H9 (cell line): Measurements from ENCODE around the gene FRY. TPM values are rescaled to one million over a fixed set of nuclear protein-coding genes. Genes with fewer than 3 reads are reported as not detected.

Experiments used
- DNase-seq: peaks from one replicate; pipeline ENCODE4 v3.0.0-alpha.2; 2017
- H2AFZ ChIP-seq: one replicate; pipeline ENCODE4 v1.6.1; 2013; ENCODE audit warnings: mild to moderate bottlenecking, low read length, control low read depth, moderate library complexity
- H2AK5ac ChIP-seq: 2 replicates; pipeline ENCODE4 v1.6.1; 2013; ENCODE audit warnings: low read length, control low read depth, mixed read lengths; ENCODE audit not compliant: insufficient read length
- H2BK120ac ChIP-seq: one replicate; pipeline ENCODE4 v1.6.1; 2013; ENCODE audit warnings: low read depth, mild to moderate bottlenecking, low read length, control low read depth, inconsistent platforms; ENCODE audit not compliant: poor library complexity, severe bottlenecking
- H2BK12ac ChIP-seq: 2 replicates; pipeline ENCODE4 v1.6.1; 2013; ENCODE audit warnings: low read length, control low read depth, mixed read lengths, low read depth; ENCODE audit not compliant: insufficient read length
- H2BK15ac ChIP-seq: 2 replicates; pipeline ENCODE4 v1.6.1; 2013; ENCODE audit warnings: low read depth, low read length, control low read depth
- H2BK20ac ChIP-seq: one replicate; pipeline ENCODE4 v1.6.1; 2013; ENCODE audit warnings: low read depth, mild to moderate bottlenecking, low read length, control low read depth, inconsistent platforms; ENCODE audit not compliant: poor library complexity, severe bottlenecking
- H2BK5ac ChIP-seq: 2 replicates; pipeline ENCODE4 v1.6.1; 2013; ENCODE audit warnings: low read length, control low read depth, mixed read lengths; ENCODE audit not compliant: insufficient read length
- H3K14ac ChIP-seq: 2 replicates; pipeline ENCODE4 v1.6.1; 2013; ENCODE audit warnings: low read length, control low read depth; ENCODE audit not compliant: insufficient read depth
- H3K18ac ChIP-seq: 2 replicates; pipeline ENCODE4 v1.6.1; 2013; ENCODE audit warnings: low read depth, mild to moderate bottlenecking, mixed read lengths, low read length, control low read depth; ENCODE audit not compliant: insufficient read length
- H3K23ac ChIP-seq: 2 replicates; pipeline ENCODE4 v1.6.1; 2013; ENCODE audit warnings: low read length, control low read depth, mixed read lengths, low read depth; ENCODE audit not compliant: insufficient read length
- H3K23me2 ChIP-seq: 2 replicates; pipeline ENCODE4 v1.6.1; 2013; ENCODE audit warnings: low read depth, mild to moderate bottlenecking, mixed read lengths, low read length, control low read depth; ENCODE audit not compliant: insufficient read length, poor library complexity, severe bottlenecking
- H3K27ac ChIP-seq: 2 replicates; pipeline ENCODE4 v1.5.1; 2013; ENCODE audit warnings: low read length, control low read depth, mixed read lengths, low read depth; ENCODE audit not compliant: insufficient read length
- H3K27me3 ChIP-seq: 2 replicates; pipeline ENCODE4 v1.6.1; 2013; ENCODE audit warnings: low read length, control low read depth, inconsistent platforms; ENCODE audit not compliant: insufficient read depth
- H3K4ac ChIP-seq: 2 replicates; pipeline ENCODE4 v1.6.1; 2013; ENCODE audit warnings: low read depth, mild to moderate bottlenecking, control low read depth, inconsistent platforms, low read length, moderate library complexity
- H3K4me1 ChIP-seq: 2 replicates; pipeline ENCODE4 v1.6.1; 2013; ENCODE audit warnings: low read length, control low read depth, inconsistent platforms; ENCODE audit not compliant: insufficient read depth
- H3K4me2 ChIP-seq: 2 replicates; pipeline ENCODE4 v1.6.1; 2013; ENCODE audit warnings: low read length, control low read depth, mixed read lengths; ENCODE audit not compliant: insufficient read length, insufficient read depth
- H3K56ac ChIP-seq: 2 replicates; pipeline ENCODE4 v1.6.1; 2013; ENCODE audit warnings: low read depth, mild to moderate bottlenecking, mixed read lengths, low read length, control low read depth; ENCODE audit not compliant: insufficient read length
- H3K79me1 ChIP-seq: 2 replicates; pipeline ENCODE4 v1.6.1; 2013; ENCODE audit warnings: low read depth, mild to moderate bottlenecking, moderate library complexity, low read length, control low read depth, inconsistent platforms; ENCODE audit not compliant: insufficient read depth, poor library complexity, severe bottlenecking
- H3K79me2 ChIP-seq: 2 replicates; pipeline ENCODE4 v1.6.1; 2013; ENCODE audit warnings: low read length, control low read depth, inconsistent platforms; ENCODE audit not compliant: insufficient read depth
- H3K9ac ChIP-seq: 2 replicates; pipeline ENCODE4 v1.6.1; 2013; ENCODE audit warnings: low read length, control low read depth, mixed read lengths; ENCODE audit not compliant: insufficient read length; ENCODE audit errors: extremely low read depth
- H3K9me3 ChIP-seq: one replicate; pipeline ENCODE4 v1.6.1; 2013; ENCODE audit warnings: low read depth, low read length, inconsistent platforms; ENCODE audit not compliant: control insufficient read depth
- H3T11ph ChIP-seq: one replicate; pipeline ENCODE4 v1.6.1; 2013; ENCODE audit warnings: mild to moderate bottlenecking, low read length, control low read depth, inconsistent platforms
- H4K20me1 ChIP-seq: one replicate; pipeline ENCODE4 v1.6.1; 2013; ENCODE audit not compliant: control insufficient read depth, insufficient read length, insufficient read depth
- H4K5ac ChIP-seq: 2 replicates; pipeline ENCODE4 v1.6.1; 2013; ENCODE audit warnings: low read depth, mild to moderate bottlenecking, mixed read lengths, low read length, control low read depth; ENCODE audit not compliant: insufficient read length
- H4K8ac ChIP-seq: replicated peaks from 2 replicates; pipeline ENCODE4 v1.6.1; 2013; ENCODE audit warnings: low read length, control low read depth, mixed read lengths, low read depth; ENCODE audit not compliant: insufficient read length
- H4K91ac ChIP-seq: 2 replicates; pipeline ENCODE4 v1.6.1; 2013; ENCODE audit warnings: low read depth, mild to moderate bottlenecking, moderate library complexity, mixed read lengths, low read length, control low read depth; ENCODE audit not compliant: insufficient read length
- H3K27ac Mint-ChIP-seq, 3 experiments: 2 replicates in 2 of 3; 3 replicates in 1 of 3; pipeline ENCODE4 v1.8.0; 2020 to 2021; ENCODE audit warnings: mixed read lengths in 3 of 3, mild to moderate bottlenecking in 1 of 3, moderate library complexity in 1 of 3
- H3K27me3 Mint-ChIP-seq: 2 replicates; pipeline ENCODE4 v1.8.0; 2021; ENCODE audit warnings: low read depth, mild to moderate bottlenecking, moderate library complexity, mixed read lengths
- H3K36me3 Mint-ChIP-seq, 3 experiments: 2 replicates in 2 of 3; 3 replicates in 1 of 3; pipeline ENCODE4 v1.8.0; 2020 to 2021; ENCODE audit warnings: low read depth in 3 of 3, mixed read lengths in 3 of 3; ENCODE audit not compliant: insufficient read depth in 1 of 3
- H3K4me1 Mint-ChIP-seq, 2 experiments: 2 replicates each; pipeline ENCODE4 v1.8.0; 2020; ENCODE audit warnings: mixed read lengths in 2 of 2
- H3K4me3 Mint-ChIP-seq, 2 experiments: 2 replicates in 1 of 2; 3 replicates in 1 of 2; pipeline ENCODE4 v1.8.0; 2020 to 2021; ENCODE audit warnings: mild to moderate bottlenecking in 2 of 2, mixed read lengths in 2 of 2, moderate library complexity in 1 of 2
- H3K9me3 Mint-ChIP-seq, 2 experiments: 2 replicates in 1 of 2; 3 replicates in 1 of 2; pipeline ENCODE4 v1.8.0; 2020; ENCODE audit warnings: mild to moderate bottlenecking in 2 of 2, mixed read lengths in 2 of 2, moderate library complexity in 1 of 2
- CTCF ChIP-seq: fragments of 200-600 bp; sonication (generic); conservative IDR thresholded peaks from 3 replicates; pipeline ENCODE4 v1.8.0; 2021; ENCODE audit warnings: antibody characterized with exemption, mild to moderate bottlenecking
- WGBS: extraction: QIAGEN DNeasy Blood & Tissue Kit; methylation state at CpG from one replicate; pipeline ENCODE4 v1.1.7; 2013; ENCODE audit warnings: missing lambda C conversion rate, low lambda C conversion rate, mixed read lengths; ENCODE audit not compliant: insufficient read length; ENCODE audit errors: extremely low coverage; 5-methylcytosine and 5-hydroxymethylcytosine counted together
- total RNA-seq: library from RNA; stranded (reverse); gene quantifications from 2 replicates; pipeline ENCODE4 v1.2.1, GENCODE V29; 2021

Gene FRY
- total RNA-seq, 1 experiment from 2014 or later: 5.2 TPM

- Histone ChIP-seq H3K9me3 (no peaks in the 10 kb centered on the region), H3K56ac (no peak overlapping the region), H3K14ac (no peak overlapping the region), H3K18ac (no peak overlapping the region), H4K5ac (no peak overlapping the region), H3K4ac (no peak overlapping the region), H2BK12ac (no peak overlapping the region), H4K20me1 (no peaks in the 10 kb centered on the region), H3K4me1 (no peaks in the 10 kb centered on the region), H3K9ac (no peak overlapping the region), H3K27ac (no peak overlapping the region), H2AFZ (no peak overlapping the region), H4K91ac (no peak overlapping the region), H3K23ac (no peak overlapping the region), H3K27me3 (no peaks in the 10 kb centered on the region), H2BK5ac (no peak overlapping the region), H2BK120ac (no peak overlapping the region), H4K8ac (no peak overlapping the region), H2BK15ac (no peak overlapping the region), H3K79me1 (no peaks in the 10 kb centered on the region), H2BK20ac (no peak overlapping the region), H3K79me2 (no peaks in the 10 kb centered on the region), H3K4me2 (no peak overlapping the region), H2AK5ac (no peak overlapping the region), H3T11ph (no peak overlapping the region), H3K23me2 (no peaks in the 10 kb centered on the region)
- DNase-seq: no peak
- Mint-ChIP-seq H3K9me3 (no peaks in the 10 kb centered on the region), H3K36me3 (peaks cover 1 to 7% (median 5%) of the 10 kb centered on the region in 3 experiments; a peak in 4 of 7 replicates), H3K27me3 (no peaks in the 10 kb centered on the region), H3K4me1 (peaks cover 0 to 2% of the 10 kb centered on the region in 2 experiments; a peak in 1 of 4 replicates), H3K4me3 (no peak overlapping the region), H3K27ac (no peak overlapping the region)
- no CpG with 5 or more reads among the region's 5 CpGs for WGBS
- no peak for TF ChIP-seq CTCF
Observed at GRCh38 chr13:32162395-32163005, 130.9 kb downstream of the FRY start.
